ENCODE data around the gene SPART. TPM values are rescaled to one million over a fixed set of nuclear protein-coding genes. Genes with fewer than 3 reads are reported as not detected.

The SPART gene
- total and polyA plus RNA-seq, 2 of the 8 experiments (the other 6 are each of a cell fraction or from before 2014, with no cell fraction given): 27.2 to 74.1 TPM

DNA sequence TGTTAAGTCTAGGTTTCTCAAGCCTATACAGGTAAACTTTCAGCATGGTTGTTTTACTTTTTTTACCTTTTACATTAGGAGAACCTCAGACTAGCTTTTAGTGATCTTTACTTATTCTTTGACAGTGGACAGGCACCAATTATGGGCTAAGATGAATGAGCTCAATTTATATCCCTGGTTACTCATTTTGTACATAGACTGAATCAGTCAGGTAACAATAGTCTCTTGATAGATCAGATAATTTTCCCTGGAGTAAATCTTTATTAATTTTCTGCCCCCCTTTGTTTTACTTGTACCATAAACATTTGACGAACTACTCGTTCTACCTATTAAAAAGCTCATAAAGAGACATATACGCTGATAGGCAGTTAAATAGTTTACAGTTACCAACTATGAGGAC is 22.8 kb downstream of the SPART start:
- H2BK5ac ChIP-seq (ENCODE audit: low read depth, low read length): peak overlapping the region; percentile 61; the same call in 1 of the 2 replicates
- H3K79me1 ChIP-seq (ENCODE audit: low read depth, low read length): peaks cover 2% of the 10 kb centered on the region; the same call in 1 of the 2 replicates
- H2AFZ ChIP-seq (ENCODE audit: low read length): no peak overlapping the region
- peaks cover 0 to 7% (median 3%) of the 10 kb centered on the region in 4 experiments; a peak in 3 of 7 replicates for H3K4me1 ChIP-seq (replicated peaks in 1 of 4; ENCODE audit: control insufficient read depth in 3 of 4, insufficient read depth in 4 of 4, low read length in 3 of 4)
- H3K4ac ChIP-seq (replicated peaks; ENCODE audit: insufficient read length, low read depth, low read length): no peak overlapping the region
- H3K23ac ChIP-seq (ENCODE audit: insufficient read length): no peak overlapping the region
- no peak overlapping the region for H3K18ac ChIP-seq (ENCODE audit: extremely low read depth, low read length)
- no peak overlapping the region for H3K4me3 ChIP-seq (ENCODE audit: extremely low read depth in 1 of 4, insufficient read depth in 2 of 4, low read depth in 3 of 4, low read length in 4 of 4)
- FAIRE-seq: no peak
- H4K20me1 ChIP-seq (replicated peaks in 1 of 2; ENCODE audit: control insufficient read depth in 1 of 2, insufficient read depth in 2 of 2, low read length in 2 of 2): no peaks in the 10 kb centered on the region
- H3K4me2 ChIP-seq (ENCODE audit: insufficient read depth in 1 of 2, low read depth in 2 of 2, low read length in 2 of 2): no peak overlapping the region
- H2AK5ac ChIP-seq (ENCODE audit: low read depth, low read length): no peak overlapping the region
- no peak overlapping the region for H2BK12ac ChIP-seq (ENCODE audit: low read depth, low read length)
- H4K91ac ChIP-seq (replicated peaks; ENCODE audit: insufficient read length, low read length): no peak overlapping the region
- H4K5ac ChIP-seq (ENCODE audit: insufficient read length, low read depth, low read length): peak overlapping the region; percentile 18
- no peak overlapping the region for H3K9ac ChIP-seq (replicated peaks in 1 of 4; ENCODE audit: extremely low read depth in 1 of 4, low read depth in 3 of 4, low read length in 3 of 4)
- no peak for DNase-seq (ENCODE audit: low read depth in 1 of 2, low spot score in 2 of 2)
- no peak overlapping the region for H2BK120ac ChIP-seq (replicated peaks; ENCODE audit: low read depth, low read length)
- TF ChIP-seq, protein P1, sequence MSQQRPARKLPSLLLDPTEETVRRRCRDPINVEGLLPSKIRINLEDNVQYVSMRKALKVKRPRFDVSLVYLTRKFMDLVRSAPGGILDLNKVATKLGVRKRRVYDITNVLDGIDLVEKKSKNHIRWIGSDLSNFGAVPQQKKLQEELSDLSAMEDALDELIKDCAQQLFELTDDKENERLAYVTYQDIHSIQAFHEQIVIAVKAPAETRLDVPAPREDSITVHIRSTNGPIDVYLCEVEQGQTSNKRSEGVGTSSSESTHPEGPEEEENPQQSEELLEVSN (IDR thresholded peaks at IDR 0.05): no peak
- CTCF ChIA-PET (ENCODE audit: partially characterized antibody): interaction anchor here (0.7 to 1.5 kb wide), 3 partner anchors 14 to 40 kb away, joined by 3 to 6 read pairs (median 5); no protein-coding TSS in a partner anchor
- no peak overlapping the region for H3K56ac ChIP-seq (replicated peaks; ENCODE audit: insufficient read length, low read depth, low read length)
- 93% methylated on average over 3 of the region's 3 CpGs; no CpG with 5 or more reads in 1 of the 2 experiments for WGBS, 2 experiments (ENCODE audit: extremely low coverage in 1 of 2, insufficient coverage in 1 of 2, insufficient read length in 1 of 2, insufficient replicate concordance in 2 of 2, low coverage in 1 of 2, low lambda C conversion rate in 2 of 2, missing lambda C conversion rate in 1 of 2)
- H3K36me3 ChIP-seq (ENCODE audit: control insufficient read depth in 2 of 4, insufficient read depth in 4 of 4, low read length in 3 of 4): peaks cover 0 to 38% (median 7%) of the 10 kb centered on the region in 4 experiments; a peak in 3 of 8 replicates
- H4K8ac ChIP-seq (ENCODE audit: extremely low read depth, insufficient read depth, low read length): no peak overlapping the region
- no peaks in the 10 kb centered on the region for H3K79me2 ChIP-seq (ENCODE audit: control insufficient read depth in 1 of 2, insufficient read depth in 2 of 2, low read length in 2 of 2)
- H2BK15ac ChIP-seq (ENCODE audit: low read length): no peak overlapping the region
- no peaks in the 10 kb centered on the region for H3K23me2 ChIP-seq (ENCODE audit: low read depth, low read length)
- H3K27ac ChIP-seq (ENCODE audit: low read depth, low read length): no peak overlapping the region
- H3K14ac ChIP-seq (ENCODE audit: insufficient read length): no peak overlapping the region
- POLR2A ChIA-PET (ENCODE audit: partially characterized antibody): interaction anchor here (4.7 kb wide), 1 partner anchor 26 kb away, joined by 30 read pairs; the partner anchor contains the start of gene CCDC169
- H3K27me3 ChIP-seq (replicated peaks in 1 of 4; ENCODE audit: control insufficient read depth in 3 of 4, extremely low read depth in 1 of 4, insufficient read depth in 3 of 4, low read length in 3 of 4): no peaks in the 10 kb centered on the region
- H2BK20ac ChIP-seq (ENCODE audit: low read length): no peak overlapping the region
- no peaks in the 10 kb centered on the region; a peak in 1 of 4 replicates for H3K9me3 ChIP-seq (ENCODE audit: insufficient read depth in 2 of 2, low read depth in 1 of 2, low read length in 1 of 2)

Measured in H1 (cell line).